NCI-H82 treated with DMSO at 0.1 percent for 48 hours (cell line): ENCODE data around the gene LGMN.

ENCODE experiments used
- DNase-seq: peaks from one replicate; lab custom pipeline; 2025; ENCODE audit not compliant: unreplicated experiment; lab: John Stamatoyannopoulos, UW

LGMN gene

GRCh38 chr14:92728759-92729364 lies 19.6 kb downstream of the LGMN start:
- no peak for DNase-seq

GRCh38 chr14:92726933-92727262 lies 21.5 kb downstream of the LGMN start:
- no peak for DNase-seq

- no peak for DNase-seq
These were observed 22.1 kb downstream of the LGMN start for GRCh38 chr14:92726135-92726932.

- DNase-seq = no peak
These were observed 23.7 kb downstream of the LGMN start for GRCh38 chr14:92724516-92725340.

GRCh38 chr14:92719890-92720323 lies 28.5 kb downstream of the LGMN start:
- DNase-seq = no peak

GRCh38 chr14:92719421-92719820 lies 29.0 kb downstream of the LGMN start:
- DNase-seq = no peak

- DNase-seq = no peak
These were observed 29.8 kb downstream of the LGMN start for GRCh38 chr14:92718664-92719063.

GRCh38 chr14:92717571-92718042 lies 30.8 kb downstream of the LGMN start:
- no peak for DNase-seq

- DNase-seq = no peak
These were observed 32.3 kb downstream of the LGMN start for GRCh38 chr14:92716131-92716530.

- DNase-seq = peak; percentile 8
These were observed 33.6 kb downstream of the LGMN start for GRCh38 chr14:92714739-92715307.

GRCh38 chr14:92712654-92713051 lies 35.8 kb downstream of the LGMN start:
- no peak for DNase-seq

GRCh38 chr14:92711976-92712653 lies 36.3 kb downstream of the LGMN start:
- no peak for DNase-seq

- DNase-seq = no peak
These were observed 38.5 kb downstream of the LGMN start for GRCh38 chr14:92710001-92710341.

GRCh38 chr14:92709340-92710000 lies 39.0 kb downstream of the LGMN start:
- DNase-seq = no peak

- no peak for DNase-seq
These were observed 42.0 kb downstream of the LGMN start for GRCh38 chr14:92706386-92706785.

GRCh38 chr14:92704821-92705220 lies 43.6 kb downstream of the LGMN start:
- DNase-seq = no peak

- DNase-seq = no peak
These were observed 44.2 kb downstream of the LGMN start for GRCh38 chr14:92704036-92704804.

GRCh38 chr14:92703516-92703915 lies 44.9 kb downstream of the LGMN start:
- no peak for DNase-seq

- no peak for DNase-seq
These were observed 45.9 kb downstream of the LGMN start for GRCh38 chr14:92702441-92702918.

- no peak for DNase-seq
These were observed 46.6 kb downstream of the LGMN start for GRCh38 chr14:92701826-92702225.
